ENCODE data around the gene SEZ6.

The SEZ6 gene

DNA sequence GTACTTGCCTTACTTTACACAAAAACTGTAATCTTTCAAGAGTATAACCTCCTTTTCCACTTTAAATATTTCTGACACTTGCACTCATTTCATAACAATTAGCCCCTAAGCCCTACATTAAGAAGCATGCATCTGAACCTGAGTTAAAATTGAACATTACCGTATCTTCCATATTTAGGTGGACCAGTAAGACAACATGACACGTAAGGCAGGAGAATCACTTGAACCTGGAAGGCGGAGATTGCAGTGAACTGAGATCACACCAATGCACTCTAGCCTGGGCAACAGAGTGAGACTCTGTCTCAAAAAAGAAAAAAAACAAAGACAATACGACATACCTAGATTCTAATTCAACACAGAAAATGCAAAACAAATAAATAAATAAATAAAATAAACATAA is 61.5 kb downstream of the SEZ6 start:
- TF ChIP-seq, protein P1, sequence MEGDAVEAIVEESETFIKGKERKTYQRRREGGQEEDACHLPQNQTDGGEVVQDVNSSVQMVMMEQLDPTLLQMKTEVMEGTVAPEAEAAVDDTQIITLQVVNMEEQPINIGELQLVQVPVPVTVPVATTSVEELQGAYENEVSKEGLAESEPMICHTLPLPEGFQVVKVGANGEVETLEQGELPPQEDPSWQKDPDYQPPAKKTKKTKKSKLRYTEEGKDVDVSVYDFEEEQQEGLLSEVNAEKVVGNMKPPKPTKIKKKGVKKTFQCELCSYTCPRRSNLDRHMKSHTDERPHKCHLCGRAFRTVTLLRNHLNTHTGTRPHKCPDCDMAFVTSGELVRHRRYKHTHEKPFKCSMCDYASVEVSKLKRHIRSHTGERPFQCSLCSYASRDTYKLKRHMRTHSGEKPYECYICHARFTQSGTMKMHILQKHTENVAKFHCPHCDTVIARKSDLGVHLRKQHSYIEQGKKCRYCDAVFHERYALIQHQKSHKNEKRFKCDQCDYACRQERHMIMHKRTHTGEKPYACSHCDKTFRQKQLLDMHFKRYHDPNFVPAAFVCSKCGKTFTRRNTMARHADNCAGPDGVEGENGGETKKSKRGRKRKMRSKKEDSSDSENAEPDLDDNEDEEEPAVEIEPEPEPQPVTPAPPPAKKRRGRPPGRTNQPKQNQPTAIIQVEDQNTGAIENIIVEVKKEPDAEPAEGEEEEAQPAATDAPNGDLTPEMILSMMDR (IDR thresholded peaks at IDR 0.05) = no peak

DNA sequence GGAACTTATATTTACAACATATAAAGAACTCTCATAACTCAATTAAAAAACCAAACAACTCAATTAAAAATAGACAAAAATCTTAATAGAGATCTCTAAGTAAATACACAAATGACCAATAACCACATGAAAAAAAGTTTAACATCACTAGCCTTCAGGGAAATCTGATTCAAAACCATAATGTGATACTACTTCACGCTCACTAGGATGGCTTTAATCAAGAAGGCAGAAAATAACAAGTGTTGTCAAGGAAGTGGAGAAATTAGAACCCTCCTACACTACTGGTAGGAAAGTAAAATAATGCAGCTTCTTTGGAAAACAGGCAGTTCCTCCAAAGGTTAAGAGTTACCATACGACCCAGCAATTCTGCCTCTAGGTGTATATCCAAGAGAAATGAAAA is 62.9 kb downstream of the SEZ6 start:
- TF ChIP-seq, protein P1 (IDR thresholded peaks at IDR 0.05) = no peak

DNA sequence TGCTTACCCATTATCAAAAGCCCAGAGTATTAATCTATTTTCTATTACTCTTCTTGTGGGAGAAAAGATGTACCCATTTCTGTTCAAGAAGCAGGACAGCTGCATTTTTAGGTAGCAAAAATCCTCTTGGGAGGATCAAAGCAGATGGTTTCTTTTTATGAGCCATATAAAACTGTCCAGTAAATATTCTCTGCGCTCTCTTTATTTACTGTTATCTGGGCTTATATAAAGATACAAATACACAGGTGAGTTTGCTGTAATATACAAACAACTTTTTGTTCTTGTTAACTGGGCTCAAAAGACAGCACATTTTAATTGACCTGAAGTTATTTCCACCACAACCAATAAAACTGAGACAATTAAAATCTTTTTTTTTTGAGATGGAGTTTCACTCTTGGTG is 64.6 kb downstream of the SEZ6 start:
- TF ChIP-seq, protein P1 (IDR thresholded peaks at IDR 0.05) = no peak

DNA sequence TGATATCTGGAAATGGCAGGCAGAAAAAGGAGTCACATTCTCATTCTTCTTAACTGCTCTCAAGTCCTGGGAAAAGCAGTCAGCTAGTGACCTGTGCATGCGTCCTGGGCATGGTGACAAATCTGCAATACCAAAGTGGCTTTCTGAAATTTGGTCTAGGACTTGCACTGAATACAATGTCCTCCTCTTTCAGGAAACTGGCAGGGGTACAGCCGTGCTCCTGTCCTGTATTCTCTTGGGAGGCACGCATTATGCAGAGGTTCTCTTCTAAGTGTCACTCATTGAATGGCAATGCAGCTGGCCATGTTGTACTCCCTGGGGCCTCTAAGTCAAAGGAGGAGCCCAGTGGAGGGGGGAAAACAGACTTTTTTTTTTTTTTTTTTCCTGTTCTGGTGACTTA is 65.2 kb downstream of the SEZ6 start:
- TF ChIP-seq, protein P1 (IDR thresholded peaks at IDR 0.05) = no peak

DNA sequence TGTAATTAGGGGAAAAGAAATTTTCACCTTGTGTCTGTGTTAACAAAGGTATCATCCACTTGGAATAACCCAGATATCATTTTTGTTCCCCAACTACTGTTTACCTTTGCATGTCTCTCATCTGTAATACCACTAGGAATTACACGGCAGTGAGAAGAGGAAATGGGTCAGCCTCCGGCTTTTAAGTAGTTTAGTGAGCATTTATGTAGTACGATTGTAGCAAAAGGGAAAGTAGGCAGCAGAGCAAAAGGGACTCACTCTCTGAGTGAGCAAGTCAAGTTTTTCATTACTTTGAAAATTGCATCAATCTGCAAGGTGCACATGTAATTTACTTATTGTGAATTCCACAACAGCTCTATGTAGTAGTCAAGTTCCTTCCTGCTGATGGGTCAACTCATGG is 65.7 kb downstream of the SEZ6 start:
- TF ChIP-seq, protein P1 (IDR thresholded peaks at IDR 0.05) = no peak

DNA sequence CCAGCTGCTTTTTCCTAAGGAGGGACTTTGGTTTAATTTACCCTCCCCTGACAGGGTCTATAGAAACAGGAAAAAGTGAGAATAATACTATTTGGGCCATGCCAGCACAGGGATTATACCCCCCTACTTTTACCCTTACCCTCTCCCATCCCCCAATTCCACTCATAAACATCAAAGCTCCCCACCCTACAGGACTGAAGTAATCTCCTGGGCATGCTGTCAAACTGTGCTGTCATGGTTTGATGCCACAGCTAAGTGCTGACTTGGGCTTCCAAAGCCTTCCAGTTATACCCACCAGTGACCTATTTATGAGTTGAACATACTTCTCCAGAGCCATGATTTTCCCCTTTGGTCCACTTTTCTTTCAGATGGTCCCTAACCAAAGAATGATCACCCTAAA is 67.3 kb downstream of the SEZ6 start:
- TF ChIP-seq, protein P1 (IDR thresholded peaks at IDR 0.05) = no peak

DNA sequence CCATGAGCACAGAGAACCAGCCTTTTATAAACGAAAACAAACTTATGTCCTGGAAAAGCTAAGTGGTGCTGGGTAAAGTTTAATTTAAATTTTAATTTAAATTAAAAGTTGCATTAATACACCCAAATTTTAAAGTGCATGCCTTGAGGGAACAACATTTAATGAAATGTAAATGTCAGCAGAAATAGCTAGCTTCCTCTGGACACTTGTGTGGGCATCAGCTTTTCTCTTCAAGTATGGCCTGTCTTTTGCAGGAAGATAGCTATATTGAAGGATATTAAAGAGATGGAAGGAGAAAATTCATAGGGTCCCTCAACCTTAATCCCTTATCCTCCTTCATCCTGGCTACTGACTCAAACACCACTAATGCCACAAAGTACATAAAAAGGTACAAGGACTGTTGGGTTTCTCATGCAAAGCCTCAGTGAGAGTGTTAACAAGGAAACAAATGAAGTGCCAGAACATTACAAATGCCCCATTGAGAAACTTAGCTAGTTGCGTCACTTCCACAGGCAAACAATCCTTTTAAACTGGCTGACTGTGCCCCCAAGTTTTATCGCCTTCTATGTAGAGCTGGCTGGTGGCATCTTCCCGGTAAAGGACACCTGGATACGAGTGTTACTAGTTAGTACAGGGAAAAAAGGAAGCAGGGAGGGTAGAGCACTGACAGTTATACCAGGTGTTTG is 68.6 kb downstream of the SEZ6 start:
- TF ChIP-seq, protein P1 (IDR thresholded peaks at IDR 0.05) = no peak

Data from LNCAP (cell line).